GM12873 (cell line): ENCODE results near the gene TRIM54.

Experiments used
- TF ChIP-seq, protein P1 (sequence below): IDR thresholded peaks from 2 replicates; pipeline ENCODE4 v1.5.1; 2012; ENCODE audit warnings: low read depth, mild to moderate bottlenecking, moderate library complexity, low read length, control low read depth; ENCODE audit not compliant: insufficient read depth; ENCODE audit errors: missing control alignments

TRIM54 gene

DNA sequence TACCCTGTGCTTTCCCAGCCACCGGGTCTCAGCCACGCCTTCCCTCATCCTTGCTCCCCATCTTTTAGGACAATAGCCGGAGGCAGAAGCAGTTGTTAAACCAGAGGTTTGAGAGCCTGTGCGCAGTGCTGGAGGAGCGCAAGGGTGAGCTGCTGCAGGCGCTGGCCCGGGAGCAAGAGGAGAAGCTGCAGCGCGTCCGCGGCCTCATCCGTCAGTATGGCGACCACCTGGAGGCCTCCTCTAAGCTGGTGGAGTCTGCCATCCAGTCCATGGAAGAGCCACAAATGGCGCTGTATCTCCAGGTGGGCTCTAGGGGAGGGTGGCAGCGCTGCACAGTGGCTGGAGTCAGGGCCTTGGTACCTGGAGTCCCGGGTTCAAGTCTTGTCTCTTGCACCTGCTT is 23.3 kb downstream of the TRIM54 start:
- TF ChIP-seq, protein P1, sequence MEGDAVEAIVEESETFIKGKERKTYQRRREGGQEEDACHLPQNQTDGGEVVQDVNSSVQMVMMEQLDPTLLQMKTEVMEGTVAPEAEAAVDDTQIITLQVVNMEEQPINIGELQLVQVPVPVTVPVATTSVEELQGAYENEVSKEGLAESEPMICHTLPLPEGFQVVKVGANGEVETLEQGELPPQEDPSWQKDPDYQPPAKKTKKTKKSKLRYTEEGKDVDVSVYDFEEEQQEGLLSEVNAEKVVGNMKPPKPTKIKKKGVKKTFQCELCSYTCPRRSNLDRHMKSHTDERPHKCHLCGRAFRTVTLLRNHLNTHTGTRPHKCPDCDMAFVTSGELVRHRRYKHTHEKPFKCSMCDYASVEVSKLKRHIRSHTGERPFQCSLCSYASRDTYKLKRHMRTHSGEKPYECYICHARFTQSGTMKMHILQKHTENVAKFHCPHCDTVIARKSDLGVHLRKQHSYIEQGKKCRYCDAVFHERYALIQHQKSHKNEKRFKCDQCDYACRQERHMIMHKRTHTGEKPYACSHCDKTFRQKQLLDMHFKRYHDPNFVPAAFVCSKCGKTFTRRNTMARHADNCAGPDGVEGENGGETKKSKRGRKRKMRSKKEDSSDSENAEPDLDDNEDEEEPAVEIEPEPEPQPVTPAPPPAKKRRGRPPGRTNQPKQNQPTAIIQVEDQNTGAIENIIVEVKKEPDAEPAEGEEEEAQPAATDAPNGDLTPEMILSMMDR: no peak

DNA sequence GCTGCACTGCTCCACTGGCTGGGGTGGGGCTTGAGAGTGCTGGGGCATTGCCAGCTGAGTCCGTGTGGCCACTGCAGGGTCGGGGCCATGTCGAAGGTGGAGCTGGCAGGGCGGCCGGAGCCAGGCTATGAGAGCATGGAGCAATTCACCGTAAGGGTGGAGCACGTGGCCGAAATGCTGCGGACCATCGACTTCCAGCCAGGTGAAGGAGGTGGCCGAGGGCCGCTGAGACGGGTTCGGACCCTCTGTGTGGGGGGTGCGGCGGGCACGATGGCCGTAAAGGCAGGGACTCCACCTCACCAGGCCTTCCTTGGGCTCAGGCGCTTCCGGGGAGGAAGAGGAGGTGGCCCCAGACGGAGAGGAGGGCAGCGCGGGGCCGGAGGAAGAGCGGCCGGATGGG is 23.9 kb downstream of the TRIM54 start:
- TF ChIP-seq, protein P1: no peak

DNA sequence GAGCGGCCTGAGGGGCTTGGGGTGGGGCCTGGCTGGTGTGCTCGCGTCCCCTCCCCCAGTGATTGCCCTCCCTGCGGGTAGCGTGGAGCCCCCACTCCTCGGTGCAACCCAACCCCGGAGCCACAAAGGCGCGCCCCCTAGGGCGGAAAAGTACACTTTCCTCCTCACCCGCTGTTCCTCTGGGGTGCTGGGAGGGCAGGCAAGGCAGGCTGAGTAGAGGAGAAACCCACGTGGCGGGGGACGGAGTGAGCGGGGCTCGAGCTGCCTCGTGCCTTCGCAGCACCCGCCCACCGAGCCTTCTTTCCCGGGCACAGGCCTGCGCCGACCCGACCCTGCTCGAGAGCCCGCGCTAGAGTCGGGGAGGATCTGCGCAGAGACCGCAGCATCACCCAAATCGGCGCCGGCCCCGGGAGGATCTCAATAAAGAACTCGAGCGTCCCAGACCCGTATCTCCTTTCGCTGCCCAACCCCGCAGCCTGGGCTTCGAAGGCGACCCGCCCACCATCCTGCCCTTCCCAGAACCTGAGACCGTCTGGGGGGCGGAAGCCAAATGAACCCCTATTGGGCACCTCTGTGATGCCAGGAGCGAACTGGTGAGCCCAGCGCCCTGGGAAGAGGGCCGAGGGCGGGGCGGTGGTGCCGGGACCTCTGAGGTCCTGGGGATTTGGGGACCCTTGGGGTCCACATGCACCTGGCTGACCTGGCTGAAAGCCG is 24.5 kb downstream of the TRIM54 start:
- TF ChIP-seq, protein P1: no peak

DNA sequence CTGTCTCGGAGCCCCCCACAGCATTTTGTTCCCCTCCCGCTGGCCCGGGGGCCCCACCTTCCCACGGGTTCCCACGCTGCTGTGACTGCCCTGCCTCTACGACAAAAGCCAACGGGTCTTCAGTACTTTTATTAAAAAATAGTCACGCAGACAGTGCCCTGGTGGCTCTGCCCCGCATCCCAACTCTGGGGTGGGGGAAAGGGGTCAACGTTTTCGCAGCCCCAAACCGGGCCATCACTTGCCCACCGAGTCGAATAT is 25.0 kb downstream of the TRIM54 start:
- TF ChIP-seq, protein P1: no peak

DNA sequence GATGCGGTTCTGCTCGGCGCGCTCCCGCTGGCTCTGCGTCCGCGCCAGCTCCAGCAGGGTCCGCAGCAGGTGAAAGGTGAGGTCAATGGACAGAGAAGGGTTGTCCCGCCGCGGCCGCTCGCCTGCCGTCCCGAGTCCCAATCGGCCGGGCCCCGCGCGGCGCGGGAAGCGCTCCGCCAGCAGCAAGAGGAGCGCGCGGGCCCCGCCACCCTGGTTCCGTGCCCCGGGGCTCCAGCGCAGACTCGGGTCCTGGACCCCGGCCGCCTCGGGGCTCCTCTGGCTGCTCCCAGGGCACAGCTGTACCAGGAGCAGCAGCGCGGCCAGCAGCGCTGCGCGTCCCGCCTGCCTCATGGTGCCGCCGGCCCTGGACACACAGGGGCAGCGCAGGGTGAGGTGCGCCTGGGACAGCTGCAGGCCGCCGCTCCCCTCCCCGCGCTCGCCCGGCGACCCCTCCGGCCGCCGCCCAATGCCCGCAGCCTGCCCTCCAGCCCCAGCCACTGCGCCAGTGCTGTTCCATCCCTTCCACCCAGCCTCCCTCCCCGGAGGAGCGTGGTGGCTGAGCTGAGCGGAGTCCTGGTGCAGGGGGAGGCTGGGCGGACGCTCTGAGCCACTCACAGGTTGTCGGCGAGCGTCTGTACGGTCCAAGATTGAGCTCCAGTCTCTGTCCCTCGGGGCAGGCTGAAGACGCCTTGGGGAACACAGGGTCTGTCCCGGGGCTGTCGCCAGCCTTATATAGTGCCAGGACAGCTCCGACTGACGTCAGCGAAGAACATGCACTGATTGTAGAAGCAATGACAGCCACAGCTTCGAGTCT is 25.5 kb downstream of the TRIM54 start:
- TF ChIP-seq, protein P1: no peak

DNA sequence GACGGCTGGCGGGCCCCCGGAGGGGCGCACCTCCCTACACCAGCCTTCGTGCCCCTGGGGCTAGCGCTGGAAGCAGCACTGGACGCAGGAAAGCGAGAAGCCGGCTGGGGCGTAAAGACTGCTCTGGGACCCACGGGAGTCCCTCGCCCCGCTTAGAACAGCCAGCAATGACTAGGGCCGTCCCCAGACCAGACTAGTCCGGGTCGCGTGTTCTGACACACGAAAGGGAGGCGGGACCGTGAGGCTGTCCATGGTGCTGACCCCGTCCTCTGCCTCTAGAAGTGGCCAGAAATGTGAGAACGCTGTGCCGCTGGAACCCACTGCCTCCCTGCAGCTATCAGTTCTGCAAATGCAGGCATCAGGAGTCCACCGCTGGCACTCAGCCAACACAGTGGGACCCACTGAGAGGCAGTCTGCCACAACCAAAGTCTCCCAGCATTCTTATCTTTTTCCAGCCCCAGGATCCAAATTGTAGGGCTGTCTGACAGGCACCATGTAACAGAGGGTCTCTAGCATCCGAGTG is 26.2 kb downstream of the TRIM54 start, which contains the start of gene UCN:
Gene UCN, minus strand, starts transcription at position 87 of the 523 bp plus-strand sequence. CDS start 550 bp downstream, outside the sequence.
- TF ChIP-seq, protein P1: no peak

DNA sequence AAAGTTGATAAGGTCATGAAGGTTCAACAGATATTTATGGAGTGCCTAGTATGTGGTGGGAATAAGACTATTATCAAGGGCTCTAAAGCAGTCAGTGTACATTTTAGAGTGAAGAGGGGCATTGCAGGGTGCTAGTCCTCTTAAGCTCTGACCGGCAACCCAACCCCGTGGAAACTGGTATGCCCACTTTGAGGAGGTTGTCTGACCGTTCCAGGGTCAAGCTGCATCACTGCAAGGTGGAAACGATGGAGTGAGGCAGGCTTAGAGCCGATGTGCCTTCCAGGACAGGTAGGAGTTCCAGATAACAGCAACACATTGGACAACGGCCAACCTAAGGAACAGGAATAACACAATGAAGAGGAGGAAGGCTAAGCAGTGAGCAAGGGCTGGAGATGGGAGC is 27.4 kb downstream of the TRIM54 start:
- TF ChIP-seq, protein P1: no peak
